Astrocyte (in vitro differentiated cells and primary cell): ENCODE measurements around the gene NUP160.

Source experiments
- EZH2 ChIP-seq: IDR thresholded peaks from 2 replicates; pipeline ENCODE4 v1.6.1; 2012; ENCODE audit warnings: mild to moderate bottlenecking, low read length, inconsistent platforms; ENCODE audit not compliant: insufficient read depth
- TF ChIP-seq, protein P1 (sequence below): IDR thresholded peaks from 2 replicates; pipeline ENCODE4 v1.5.1; 2011; ENCODE audit warnings: low read depth, mild to moderate bottlenecking, inconsistent platforms, low read length, moderate library complexity; ENCODE audit not compliant: insufficient read depth

DNA sequence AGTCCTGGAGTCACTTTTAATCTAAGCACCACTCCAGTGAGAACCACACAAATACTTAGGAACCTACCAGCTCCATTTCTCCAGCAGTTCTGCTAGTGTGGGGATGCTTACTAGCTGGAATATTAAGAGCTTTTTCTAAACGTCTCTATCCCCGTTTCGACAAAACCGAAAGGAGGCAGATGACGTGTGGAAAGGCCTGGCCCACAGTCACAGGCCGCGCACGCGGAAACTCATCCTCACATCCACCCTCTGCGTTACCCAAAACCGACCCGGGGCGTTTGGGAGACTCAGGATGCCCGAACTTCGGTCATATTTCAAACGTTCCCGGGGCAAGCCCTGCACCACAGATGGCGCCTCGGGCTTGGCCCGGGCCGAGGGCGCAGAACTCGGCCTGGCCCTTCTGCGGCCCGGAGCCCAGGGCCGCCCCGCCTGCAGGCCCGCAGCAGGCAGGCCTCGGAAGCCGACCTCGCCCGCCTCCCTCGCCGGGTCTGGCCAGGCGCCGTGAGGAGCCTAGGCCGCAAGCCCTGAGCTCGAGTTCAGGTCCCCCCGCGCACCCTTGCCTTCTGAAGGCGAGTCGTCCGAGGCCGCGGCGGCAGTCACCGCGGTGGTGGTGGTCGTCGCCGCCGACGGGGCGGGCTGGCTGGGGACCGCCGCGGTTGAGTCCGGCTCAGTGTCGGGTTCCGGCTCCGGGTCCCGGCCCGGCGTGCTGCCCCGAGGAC lies 81.5 kb downstream of the NUP160 start:
- TF ChIP-seq, protein P1, sequence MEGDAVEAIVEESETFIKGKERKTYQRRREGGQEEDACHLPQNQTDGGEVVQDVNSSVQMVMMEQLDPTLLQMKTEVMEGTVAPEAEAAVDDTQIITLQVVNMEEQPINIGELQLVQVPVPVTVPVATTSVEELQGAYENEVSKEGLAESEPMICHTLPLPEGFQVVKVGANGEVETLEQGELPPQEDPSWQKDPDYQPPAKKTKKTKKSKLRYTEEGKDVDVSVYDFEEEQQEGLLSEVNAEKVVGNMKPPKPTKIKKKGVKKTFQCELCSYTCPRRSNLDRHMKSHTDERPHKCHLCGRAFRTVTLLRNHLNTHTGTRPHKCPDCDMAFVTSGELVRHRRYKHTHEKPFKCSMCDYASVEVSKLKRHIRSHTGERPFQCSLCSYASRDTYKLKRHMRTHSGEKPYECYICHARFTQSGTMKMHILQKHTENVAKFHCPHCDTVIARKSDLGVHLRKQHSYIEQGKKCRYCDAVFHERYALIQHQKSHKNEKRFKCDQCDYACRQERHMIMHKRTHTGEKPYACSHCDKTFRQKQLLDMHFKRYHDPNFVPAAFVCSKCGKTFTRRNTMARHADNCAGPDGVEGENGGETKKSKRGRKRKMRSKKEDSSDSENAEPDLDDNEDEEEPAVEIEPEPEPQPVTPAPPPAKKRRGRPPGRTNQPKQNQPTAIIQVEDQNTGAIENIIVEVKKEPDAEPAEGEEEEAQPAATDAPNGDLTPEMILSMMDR: no peak
- TF ChIP-seq EZH2: no peak
